ENCODE data around the gene MXRA7.
"Not testable (repeated sequence)": the region's sequence is repeated elsewhere in the genome, so short reads cannot be mapped to it uniquely, and the experiment has no call there.

MXRA7 gene

DNA sequence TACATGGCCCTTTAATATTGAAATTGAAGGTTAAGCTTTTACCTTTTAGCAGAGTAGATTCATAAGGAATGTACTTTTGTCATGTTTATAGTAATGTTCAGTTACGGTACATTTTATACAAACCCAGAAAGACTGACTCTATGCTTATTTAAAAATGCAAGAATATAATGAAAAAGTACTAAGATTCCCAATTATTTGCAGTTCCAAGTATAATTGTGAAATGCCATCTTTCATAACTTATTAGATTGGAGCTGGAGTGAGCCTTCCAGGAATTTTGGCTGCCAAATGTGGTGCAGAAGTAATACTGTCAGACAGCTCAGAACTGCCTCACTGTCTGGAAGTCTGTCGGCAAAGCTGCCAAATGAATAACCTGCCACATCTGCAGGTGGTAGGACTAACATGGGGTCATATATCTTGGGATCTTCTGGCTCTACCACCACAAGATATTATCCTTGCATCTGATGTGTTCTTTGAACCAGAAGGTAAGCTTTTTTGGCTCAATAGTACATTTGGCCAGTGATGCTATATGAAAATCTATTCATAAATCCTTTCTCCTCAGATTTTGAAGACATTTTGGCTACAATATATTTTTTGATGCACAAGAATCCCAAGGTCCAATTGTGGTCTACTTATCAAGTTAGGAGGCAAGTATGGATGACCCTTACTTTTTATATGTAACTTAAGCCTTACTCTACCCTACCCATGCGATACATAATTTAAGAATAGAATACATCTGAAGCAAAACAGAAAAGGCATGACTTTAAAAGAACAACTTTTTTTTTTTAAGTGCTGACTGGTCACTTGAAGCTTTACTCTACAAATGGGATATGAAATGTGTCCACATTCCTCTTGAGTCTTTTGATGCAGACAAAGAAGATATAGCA lies 22.2 kb upstream of the MXRA7 start:
- POLR2A ChIA-PET: interaction anchor here (0.6 to 1.8 kb wide), 2 partner anchors 11 to 16 kb away, joined by 7 read pairs; no protein-coding TSS in a partner anchor
- TF ChIP-seq, protein P1, sequence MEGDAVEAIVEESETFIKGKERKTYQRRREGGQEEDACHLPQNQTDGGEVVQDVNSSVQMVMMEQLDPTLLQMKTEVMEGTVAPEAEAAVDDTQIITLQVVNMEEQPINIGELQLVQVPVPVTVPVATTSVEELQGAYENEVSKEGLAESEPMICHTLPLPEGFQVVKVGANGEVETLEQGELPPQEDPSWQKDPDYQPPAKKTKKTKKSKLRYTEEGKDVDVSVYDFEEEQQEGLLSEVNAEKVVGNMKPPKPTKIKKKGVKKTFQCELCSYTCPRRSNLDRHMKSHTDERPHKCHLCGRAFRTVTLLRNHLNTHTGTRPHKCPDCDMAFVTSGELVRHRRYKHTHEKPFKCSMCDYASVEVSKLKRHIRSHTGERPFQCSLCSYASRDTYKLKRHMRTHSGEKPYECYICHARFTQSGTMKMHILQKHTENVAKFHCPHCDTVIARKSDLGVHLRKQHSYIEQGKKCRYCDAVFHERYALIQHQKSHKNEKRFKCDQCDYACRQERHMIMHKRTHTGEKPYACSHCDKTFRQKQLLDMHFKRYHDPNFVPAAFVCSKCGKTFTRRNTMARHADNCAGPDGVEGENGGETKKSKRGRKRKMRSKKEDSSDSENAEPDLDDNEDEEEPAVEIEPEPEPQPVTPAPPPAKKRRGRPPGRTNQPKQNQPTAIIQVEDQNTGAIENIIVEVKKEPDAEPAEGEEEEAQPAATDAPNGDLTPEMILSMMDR (IDR thresholded peaks at IDR 0.05; ENCODE audit: control extremely low read depth, extremely low read depth, low read depth, missing control alignments): no peak
- DNase-seq (ENCODE audit: extremely low spot score): no peak
- CTCF ChIA-PET: no interaction called here

DNA sequence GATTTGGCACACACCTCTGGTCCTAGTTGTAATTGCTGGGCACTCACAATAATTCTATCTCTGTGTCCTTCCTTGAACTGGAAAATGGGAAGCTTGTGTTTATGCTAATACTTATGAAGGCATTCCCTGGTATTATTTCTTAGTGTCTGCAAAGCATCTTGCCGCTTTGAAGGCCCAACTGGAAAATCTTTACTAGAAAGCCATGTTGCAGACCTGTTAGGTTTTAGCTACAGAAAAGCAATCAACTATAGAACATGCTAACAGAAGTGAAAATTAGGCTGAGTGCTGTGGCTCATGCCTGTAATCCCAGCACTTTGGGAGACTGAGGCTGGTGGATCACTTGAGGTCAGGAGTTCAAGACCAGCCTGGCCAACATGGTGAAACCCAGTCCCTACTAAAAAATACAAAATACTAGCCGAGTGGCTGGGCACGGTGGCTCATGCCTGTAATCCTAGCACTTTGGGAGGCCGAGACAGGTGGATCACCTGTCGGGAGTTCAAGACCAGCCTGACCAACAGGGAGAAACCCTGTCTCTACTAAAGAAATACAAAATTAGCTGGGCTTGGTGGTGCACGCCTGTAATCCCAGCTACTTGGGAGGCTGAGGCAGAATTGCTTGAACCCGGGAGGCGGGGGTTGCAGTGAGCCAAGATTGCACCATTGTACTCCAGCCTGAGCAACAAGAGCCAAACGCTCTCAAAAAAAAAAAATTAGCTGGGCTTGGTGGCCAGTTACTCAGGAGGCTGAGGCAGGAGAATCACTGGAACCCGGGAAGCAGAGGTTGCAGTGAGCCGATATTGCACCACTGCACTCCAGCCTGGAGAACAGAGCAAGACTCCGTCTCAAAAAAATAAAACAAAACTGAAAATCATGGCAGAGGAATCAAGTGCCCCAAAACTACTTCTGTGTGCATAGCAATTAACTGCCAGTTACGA lies 21.3 kb upstream of the MXRA7 start:
- not testable (repeated sequence) for DNase-seq (ENCODE audit: extremely low spot score)
- CTCF ChIA-PET: interaction anchor here (0.9 kb wide), 1 partner anchor 209 kb away, joined by 3 read pairs; no protein-coding TSS in a partner anchor
- POLR2A ChIA-PET: interaction anchor here (0.6 to 1.8 kb wide), 2 partner anchors 10 to 15 kb away, joined by 7 read pairs; no protein-coding TSS in a partner anchor

DNA sequence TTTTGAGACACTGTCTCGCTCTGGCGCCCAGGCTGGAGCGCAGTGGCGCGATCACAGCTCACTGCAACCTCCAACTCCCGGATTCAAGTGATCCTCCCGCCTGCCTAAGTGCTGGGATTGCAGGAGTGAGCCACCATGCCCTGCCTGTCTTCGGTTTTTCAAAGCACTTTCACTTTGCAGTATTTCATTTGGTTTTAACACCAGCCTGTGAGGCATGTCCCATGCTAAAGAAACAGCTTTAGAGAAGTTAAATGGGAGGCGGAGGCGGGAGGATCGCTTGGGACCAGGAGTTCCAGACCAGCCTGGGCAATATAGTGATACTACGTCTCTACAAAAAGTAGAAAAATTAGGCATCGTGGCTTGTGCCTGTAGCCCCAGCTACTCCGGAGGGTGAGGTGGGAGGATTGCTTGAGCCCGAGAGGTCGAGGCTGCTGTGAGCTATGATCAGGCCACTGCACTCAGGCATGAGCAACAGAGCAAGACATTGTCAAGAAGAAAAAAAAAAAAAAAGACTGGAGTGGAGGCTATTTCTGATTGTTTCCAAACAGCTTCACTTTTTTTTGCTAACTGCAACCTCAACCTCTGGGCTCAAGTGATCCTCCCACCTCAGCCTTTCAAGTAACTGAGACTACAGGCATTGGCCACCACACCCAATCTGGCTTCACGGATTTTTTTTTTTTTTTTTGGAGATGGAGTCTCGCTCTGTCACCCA lies 17.1 kb upstream of the MXRA7 start:
- DNase-seq (ENCODE audit: extremely low spot score): no peak
- CTCF ChIA-PET: interaction anchor here (0.7 to 6.4 kb wide), 7 partner anchors 9 to 361 kb away, joined by 3 to 45 read pairs (median 3); partner anchors contain the start of genes MFSD11 and SRSF2
- POLR2A ChIA-PET: interaction anchor here (0.6 to 3.2 kb wide), 8 partner anchors 10 to 1476 kb away, joined by 3 to 58 read pairs (median 4); partner anchors contain the start of genes MFSD11 and SRSF2
- TF ChIP-seq, protein P1 (IDR thresholded peaks at IDR 0.05; ENCODE audit: control extremely low read depth, extremely low read depth, low read depth, missing control alignments): no peak

DNA sequence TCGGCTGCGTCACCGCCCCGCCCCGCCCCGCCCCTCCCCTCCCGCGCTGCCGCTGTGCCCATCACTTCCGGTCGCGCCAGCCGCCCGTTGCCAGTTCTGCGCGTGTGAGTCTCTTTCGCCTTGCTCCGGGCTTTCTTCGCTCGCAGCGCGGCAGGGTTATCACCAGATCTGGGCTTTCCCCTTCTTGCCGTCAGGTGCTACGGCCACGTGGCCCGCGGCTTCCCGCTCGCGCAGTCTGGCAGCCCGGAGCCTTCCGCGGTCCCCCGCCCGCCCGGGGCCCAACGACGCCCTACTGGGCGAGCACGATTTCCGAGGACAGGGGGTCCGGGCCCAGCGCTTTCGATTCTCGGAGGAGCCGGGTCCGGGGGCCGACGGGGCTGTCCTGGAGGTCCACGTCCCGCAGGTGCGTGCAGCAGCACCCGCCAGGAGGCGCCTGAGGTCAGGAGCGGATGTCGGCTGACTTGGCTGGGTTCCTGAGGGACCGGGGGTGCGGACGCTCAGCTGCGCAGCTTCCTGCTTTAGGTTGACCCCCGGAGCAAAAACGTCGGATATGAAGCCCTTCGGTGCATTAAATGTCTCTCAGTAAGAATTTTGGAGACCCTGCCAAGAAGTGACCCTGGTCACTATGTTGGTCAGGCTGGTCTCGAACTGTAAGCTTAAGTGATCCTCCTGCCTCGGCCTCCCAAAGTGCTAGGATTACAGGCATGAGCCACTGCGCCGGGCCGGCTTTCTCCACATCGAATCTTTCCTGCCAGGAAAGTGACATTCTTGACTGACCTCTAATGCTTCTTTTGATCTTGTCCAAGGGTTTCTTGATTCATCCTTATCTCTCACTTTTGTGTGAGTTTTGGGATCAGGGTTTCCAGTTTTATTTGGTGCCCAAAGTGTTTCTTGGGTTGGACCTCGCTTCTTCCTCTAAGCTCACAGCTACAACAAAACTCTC lies 16.3 kb upstream of the MXRA7 start, which contains the start of gene METTL23:
METTL23 (plus strand) TSS at position 64 of the 943 bp plus-strand sequence. CDS start 2,872 bp downstream, outside the sequence.
- CTCF ChIA-PET: interaction anchor here (0.7 to 6.4 kb wide), 8 partner anchors 8 to 362 kb away, joined by 3 to 45 read pairs (median 3); partner anchors contain the start of genes MFSD11 and SRSF2
- POLR2A ChIA-PET: interaction anchor here (0.6 to 3.2 kb wide), 6 partner anchors 10 to 1456 kb away, joined by 3 to 58 read pairs (median 6); partner anchors contain the start of genes MFSD11 and SRSF2
- peak; percentile 81 for DNase-seq (ENCODE audit: extremely low spot score)
- TF ChIP-seq, protein P1 (IDR thresholded peaks at IDR 0.05; ENCODE audit: control extremely low read depth, extremely low read depth, low read depth, missing control alignments): peak; percentile 75

- TF ChIP-seq, protein P1 (IDR thresholded peaks at IDR 0.05; ENCODE audit: control extremely low read depth, extremely low read depth, low read depth, missing control alignments): no peak
- CTCF ChIA-PET: interaction anchor here (1.1 to 6.4 kb wide), 3 partner anchors 9 to 169 kb away, joined by 3 to 45 read pairs (median 3); no protein-coding TSS in a partner anchor
- DNase-seq (ENCODE audit: extremely low spot score): peak; percentile 94
- POLR2A ChIA-PET: interaction anchor here (1.4 to 3.2 kb wide), 3 partner anchors 9 to 12 kb away, joined by 7 to 58 read pairs (median 13); partner anchors contain the start of genes MFSD11 and SRSF2
Observed at GRCh38 chr17:76726231-76726775, 15.5 kb upstream of the MXRA7 start, which contains the start of gene JMJD6. TSS of gene JMJD6 (minus strand) at chr17:76726606. CDS start at chr17:76726475, 131 bp downstream.
